Measurements from ENCODE around the gene GLI3.

- TF ChIP-seq REST (IDR thresholded peaks at IDR 0.05; ENCODE audit: low read depth, low read length) (no peak), EZH2phosphoT487 (IDR thresholded peaks at IDR 0.05; ENCODE audit: borderline replicate concordance, low read depth) (no peak), CTCF (IDR thresholded peaks at IDR 0.05) (no peak), SIN3A (IDR thresholded peaks at IDR 0.05; ENCODE audit: borderline replicate concordance, low read depth, low read length) (no peak), POLR2AphosphoS5 (IDR thresholded peaks at IDR 0.05; ENCODE audit: low read depth, low read length) (no peak), YY1 (IDR thresholded peaks at IDR 0.05; ENCODE audit: low read depth) (no peak), USF2 (IDR thresholded peaks at IDR 0.05; ENCODE audit: borderline replicate concordance, low read depth, low read length) (no peak), MAX (IDR thresholded peaks at IDR 0.05; ENCODE audit: low read depth) (no peak), GABPA (IDR thresholded peaks at IDR 0.05; ENCODE audit: low read depth) (no peak), TAF1 (IDR thresholded peaks at IDR 0.05; ENCODE audit: borderline replicate concordance, low read depth, low read length) (no peak), EP300 (IDR thresholded peaks at IDR 0.05; ENCODE audit: borderline replicate concordance in 1 of 2, low read depth in 1 of 2, low read length in 1 of 2) (no peak), FOSL2 (IDR thresholded peaks at IDR 0.05; ENCODE audit: borderline replicate concordance, low read depth) (no peak)
Measured at GRCh38 chr7:41976411-41976810, 260.6 kb downstream of the GLI3 start.

All from SK-N-SH (cell line).